Tibial nerve (tissue), 4 donors: Measurements from ENCODE around the gene PDE1C. TPM values are rescaled to one million over a fixed set of nuclear protein-coding genes. Genes with fewer than 3 reads are reported as not detected.
A peak's percentile ranks its signal among the peaks of the same experiment; 100 is the strongest.

Experiments used
- DNase-seq, 2 donors: peaks; one replicate each; pipeline ENCODE4 v3.0.0-alpha.2; 2019; ENCODE audit warnings: low spot score in 2 of 2
- H3K27ac ChIP-seq, 4 donors: fragments of 200-600 bp; sonication (generic) in 3 of 4; one replicate each; pipeline ENCODE4 v1.5.1; 2017 to 2019; ENCODE audit warnings: mild to moderate bottlenecking in 1 of 4
- H3K27me3 ChIP-seq, 2 donors: fragments of 200-600 bp; sonication (generic) in 1 of 2; one replicate each; pipeline versions ENCODE4 v1.5.1 to v1.6.0; 2017 to 2019
- H3K36me3 ChIP-seq, 3 donors: fragments of 200-600 bp; sonication (generic); one replicate each; pipeline ENCODE4 v1.5.1; 2018 to 2019
- H3K4me1 ChIP-seq, 4 donors: fragments of 200-600 bp; sonication (generic) in 3 of 4; one replicate each; pipeline ENCODE4 v1.5.1; 2017 to 2019
- H3K4me3 ChIP-seq, 4 donors: fragments of 200-600 bp; sonication (generic) in 3 of 4; one replicate each; pipeline ENCODE4 v1.5.1; 2017 to 2019; ENCODE audit warnings: mild to moderate bottlenecking in 1 of 4, moderate library complexity in 1 of 4
- H3K9me3 ChIP-seq, 4 donors: fragments of 200-600 bp; sonication (generic) in 3 of 4; one replicate each; pipeline ENCODE4 v1.5.1; 2017 to 2019
- CTCF ChIP-seq, 5 experiments: fragments of 200-600 bp in 3 of 5; fragments of 450-650 bp in 2 of 5; sonication (generic) in 3 of 5; IDR thresholded peaks; one replicate each; pipeline ENCODE4 v1.5.1; 2016 to 2019; ENCODE audit warnings: antibody characterized with exemption in 5 of 5, mild to moderate bottlenecking in 3 of 5, moderate library complexity in 2 of 5
- EP300 ChIP-seq, 2 donors: sonication (generic); formaldehyde crosslinking; IDR thresholded peaks; one replicate each; pipeline ENCODE4 v1.6.1; 2017; ENCODE audit warnings: antibody characterized with exemption in 2 of 2, mild to moderate bottlenecking in 1 of 2
- POLR2A ChIP-seq, 2 donors: fragments of 450-650 bp; IDR thresholded peaks; one replicate each; pipeline ENCODE4 v1.6.1; 2017; ENCODE audit warnings: antibody characterized with exemption in 2 of 2, mild to moderate bottlenecking in 2 of 2, moderate library complexity in 2 of 2
- WGBS, 2 donors: methylation state at CpG; one replicate each; pipeline ENCODE4 v1.1.5; 2018; 5-methylcytosine and 5-hydroxymethylcytosine counted together
- total RNA-seq, 4 donors: library from RNA; depleted of rRNA; stranded (reverse); fragments of >200 nt; gene quantifications; one replicate each; pipeline ENCODE4 v1.1.0, GENCODE V29; 2016

PDE1C gene
- total RNA-seq, 4 donors from 2014 or later: 10.6 to 31.8 (median 20.7) TPM

DNA sequence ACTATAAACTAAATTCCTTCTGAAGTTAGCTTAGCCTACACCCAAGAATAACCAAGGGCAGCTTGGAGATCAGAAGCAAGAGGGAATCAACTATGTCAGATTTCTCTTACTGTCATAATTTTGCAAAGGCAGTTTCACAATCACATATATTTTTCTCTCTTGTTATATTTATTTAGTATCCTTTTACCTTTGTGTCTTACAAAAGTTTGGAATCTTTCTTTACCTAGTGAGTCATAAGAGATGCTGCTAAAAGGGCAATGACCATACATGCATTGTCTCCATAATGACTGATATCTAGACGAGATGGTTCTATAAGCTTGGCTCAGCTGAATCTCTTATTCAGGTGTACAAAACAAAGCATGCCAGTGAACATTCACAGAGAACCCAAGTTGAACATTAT lies 322.1 kb downstream of the PDE1C start:
- Histone ChIP-seq H3K4me3 (no peak overlapping the region), H3K36me3 (no peaks in the 10 kb centered on the region), H3K27me3 (no peaks in the 10 kb centered on the region), H3K27ac (no peak overlapping the region), H3K4me1 (no peaks in the 10 kb centered on the region), H3K9me3 (no peaks in the 10 kb centered on the region)
- WGBS, 2 donors: 87 to 95% methylated on average over 1 of the region's 1 CpG
- TF ChIP-seq POLR2A (IDR thresholded peaks at IDR 0.05) (no peak), EP300 (IDR thresholded peaks at IDR 0.05) (no peak), CTCF (IDR thresholded peaks at IDR 0.05) (no peak)
- no peak for DNase-seq

DNA sequence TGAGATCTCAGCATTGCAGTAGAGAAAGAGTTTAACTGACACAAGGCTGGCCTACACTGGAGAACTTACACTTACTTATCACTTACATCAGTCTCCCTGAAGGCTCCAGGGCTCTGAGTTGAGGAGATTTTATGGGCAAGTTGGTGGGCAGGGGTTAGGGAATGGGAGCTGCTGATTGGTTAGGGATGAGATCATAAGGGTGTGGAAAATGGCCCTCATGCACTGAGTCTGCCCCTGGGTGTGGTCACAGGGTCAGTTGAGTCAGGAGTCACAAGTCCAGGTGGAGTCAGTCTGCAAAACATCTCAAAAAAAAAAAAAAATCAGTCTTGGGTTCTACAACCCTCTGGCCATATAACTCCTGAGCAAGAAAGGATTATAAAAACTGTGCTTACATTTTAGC lies 322.7 kb downstream of the PDE1C start:
- no peak overlapping the region for H3K4me3 ChIP-seq
- H3K27me3 ChIP-seq: no peaks in the 10 kb centered on the region
- H3K4me1 ChIP-seq: no peaks in the 10 kb centered on the region
- TF ChIP-seq POLR2A (IDR thresholded peaks at IDR 0.05) (no peak), CTCF (IDR thresholded peaks at IDR 0.05) (no peak), EP300 (IDR thresholded peaks at IDR 0.05) (no peak)
- no peak overlapping the region for H3K27ac ChIP-seq
- no peaks in the 10 kb centered on the region for H3K9me3 ChIP-seq
- DNase-seq: no peak
- no peaks in the 10 kb centered on the region for H3K36me3 ChIP-seq

GRCh38 chr7:31744294-31744874 lies 325.8 kb downstream of the PDE1C start:
- WGBS, 2 donors: 1 to 4% methylated on average over 4 of the region's 4 CpGs
- H3K4me3 ChIP-seq: no peak overlapping the region
- H3K36me3 ChIP-seq: no peaks in the 10 kb centered on the region
- peak; percentile 43 to 80 for DNase-seq
- no peak overlapping the region for H3K27ac ChIP-seq
- no peaks in the 10 kb centered on the region for H3K27me3 ChIP-seq
- TF ChIP-seq POLR2A (IDR thresholded peaks at IDR 0.05): no peak
- peak; percentile 73 to 89 (median 81) for TF ChIP-seq CTCF (IDR thresholded peaks at IDR 0.05)
- no peaks in the 10 kb centered on the region for H3K9me3 ChIP-seq
- H3K4me1 ChIP-seq: no peaks in the 10 kb centered on the region

DNA sequence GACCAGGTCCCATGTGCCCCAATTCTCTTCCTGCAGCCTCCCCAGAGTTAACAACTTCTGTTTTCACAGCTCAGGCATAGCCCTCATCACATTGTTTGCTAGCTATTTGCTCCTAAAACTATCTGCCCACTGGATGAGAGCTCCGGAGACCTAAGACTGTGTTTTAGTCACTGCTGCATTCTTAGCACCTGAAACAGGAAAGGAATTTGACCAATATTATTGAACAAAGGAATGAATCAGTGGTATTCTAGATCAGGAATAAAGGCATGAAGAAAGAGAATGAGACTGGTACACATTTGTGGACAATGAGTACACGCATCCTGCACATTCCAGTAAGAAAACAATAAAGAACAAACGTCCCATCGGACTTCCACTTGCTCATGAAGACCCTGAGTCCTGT lies 328.4 kb downstream of the PDE1C start:
- no peak for DNase-seq
- 67 to 69% methylated on average over 4 of the region's 4 CpGs for WGBS, 2 donors
- no peak for TF ChIP-seq POLR2A (IDR thresholded peaks at IDR 0.05)
- TF ChIP-seq EP300 (IDR thresholded peaks at IDR 0.05): no peak
- TF ChIP-seq CTCF (IDR thresholded peaks at IDR 0.05): no peak
- Histone ChIP-seq H3K9me3 (no peaks in the 10 kb centered on the region), H3K4me1 (no peaks in the 10 kb centered on the region), H3K27me3 (no peaks in the 10 kb centered on the region), H3K27ac (no peak overlapping the region), H3K4me3 (no peak overlapping the region), H3K36me3 (no peaks in the 10 kb centered on the region)

GRCh38 chr7:31735991-31736982 lies 333.9 kb downstream of the PDE1C start:
- TF ChIP-seq EP300 (IDR thresholded peaks at IDR 0.05): no peak
- peak; percentile 69 to 90 (median 84) for TF ChIP-seq CTCF (IDR thresholded peaks at IDR 0.05)
- no peak for TF ChIP-seq POLR2A (IDR thresholded peaks at IDR 0.05)
- Histone ChIP-seq H3K36me3 (no peaks in the 10 kb centered on the region), H3K4me3 (no peak overlapping the region), H3K9me3 (no peaks in the 10 kb centered on the region), H3K27me3 (no peaks in the 10 kb centered on the region), H3K4me1 (peaks cover 0 to 6% (median 0%) of the 10 kb centered on the region in 4 donors), H3K27ac (peak overlapping the region in 1 of 4 donors; percentile 15)
- peak; percentile 40 to 52 for DNase-seq
- 29 to 39% methylated on average over 11 of the region's 11 CpGs for WGBS, 2 donors
